ENCODE measurements around the gene FOXA2. TPM values are rescaled to one million over a fixed set of nuclear protein-coding genes. Genes with fewer than 3 reads are reported as not detected.
"Not testable (repeated sequence)": the region's sequence is repeated elsewhere in the genome, so short reads cannot be mapped to it uniquely, and the experiment has no call there.

Gene FOXA2
- not detected for total RNA-seq
- long read RNA-seq, result 0 reads

DNA sequence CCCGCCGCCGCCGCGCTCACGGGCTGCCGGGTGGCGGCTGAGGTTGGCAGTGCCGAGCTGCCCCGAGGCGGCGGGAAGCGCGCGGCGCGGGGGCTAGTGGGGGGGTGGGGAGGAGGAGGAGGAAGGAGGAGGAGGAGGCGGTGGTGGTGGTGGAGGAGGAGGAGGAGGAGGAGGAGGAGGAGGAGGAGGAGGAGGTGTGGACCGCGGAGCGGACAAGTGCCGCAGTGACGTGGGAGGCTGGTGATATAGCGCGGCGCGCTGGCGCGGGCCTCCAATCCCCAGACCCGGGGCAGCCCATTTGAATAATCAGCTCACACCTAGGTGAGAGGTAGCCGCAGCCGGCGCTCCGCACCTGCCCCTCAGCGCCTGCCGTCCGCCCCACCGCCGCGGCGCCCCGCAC is at the start of gene FOXA2:
FOXA2 (minus strand) TSS at position 51 of the 400 bp plus-strand sequence. CDS start 294 bp downstream, outside the sequence.
- DNase-seq (ENCODE audit: low spot score), result no peak

GRCh38 chr20:22630701-22631100 is 46.3 kb upstream of the FOXA2 start:
- no peak for DNase-seq (ENCODE audit: low spot score)

- no peak for DNase-seq (ENCODE audit: low spot score)
Measured at GRCh38 chr20:22629927-22630326, 45.6 kb upstream of the FOXA2 start.

GRCh38 chr20:22629447-22629846 is 45.1 kb upstream of the FOXA2 start:
- no peak for DNase-seq (ENCODE audit: low spot score)

GRCh38 chr20:22626496-22626895 is 42.1 kb upstream of the FOXA2 start:
- no peak for DNase-seq (ENCODE audit: low spot score)

DNA sequence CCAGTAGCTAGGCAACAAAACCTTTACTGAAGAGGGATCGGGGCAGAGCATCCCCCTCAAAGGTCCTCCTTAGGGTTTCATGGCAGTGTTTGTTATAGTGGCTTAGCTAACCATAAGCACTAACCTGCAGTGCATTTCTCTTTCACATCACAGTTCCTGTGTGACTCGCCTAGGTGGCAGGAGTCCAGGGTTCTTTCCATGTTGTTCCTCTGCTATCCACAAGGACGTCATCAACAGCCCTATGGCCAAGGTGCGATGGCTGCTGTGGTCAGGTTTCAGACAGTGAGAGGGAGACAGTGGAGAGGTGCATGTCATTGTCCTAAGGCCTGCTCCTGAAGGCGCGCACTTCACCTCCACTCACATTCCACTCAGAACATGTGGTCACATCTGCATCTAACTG is 38.8 kb upstream of the FOXA2 start:
- DNase-seq (ENCODE audit: low spot score), result no peak

DNA sequence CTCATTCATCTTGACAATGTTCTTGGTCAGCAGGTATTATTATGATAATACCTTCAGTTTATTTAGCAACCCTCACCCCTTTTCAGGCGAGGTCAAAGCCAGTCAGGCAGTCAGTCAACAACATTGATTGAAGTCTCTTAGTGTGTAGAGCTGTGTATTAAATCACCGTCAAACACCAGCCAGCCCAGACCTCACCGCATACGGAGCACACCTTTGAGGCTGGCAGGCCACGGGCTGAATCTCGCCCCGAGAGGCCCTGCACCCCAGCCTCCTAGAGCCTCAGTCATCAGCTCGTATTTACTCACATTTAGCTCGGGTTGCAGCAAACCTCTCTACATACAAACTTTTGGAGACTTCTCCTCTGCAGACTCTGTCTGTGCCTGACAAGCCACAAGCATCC is 36.0 kb upstream of the FOXA2 start:
- no peak for DNase-seq (ENCODE audit: low spot score)

GRCh38 chr20:22619806-22620205 is 35.4 kb upstream of the FOXA2 start:
- no peak for DNase-seq (ENCODE audit: low spot score)

GRCh38 chr20:22619272-22619671 is 34.9 kb upstream of the FOXA2 start:
- DNase-seq (ENCODE audit: low spot score), result no peak

- no peak for DNase-seq (ENCODE audit: low spot score)
Measured at GRCh38 chr20:22617160-22617559, 32.8 kb upstream of the FOXA2 start.

- DNase-seq (ENCODE audit: low spot score), result no peak
Measured at GRCh38 chr20:22616551-22616950, 32.2 kb upstream of the FOXA2 start.

DNA sequence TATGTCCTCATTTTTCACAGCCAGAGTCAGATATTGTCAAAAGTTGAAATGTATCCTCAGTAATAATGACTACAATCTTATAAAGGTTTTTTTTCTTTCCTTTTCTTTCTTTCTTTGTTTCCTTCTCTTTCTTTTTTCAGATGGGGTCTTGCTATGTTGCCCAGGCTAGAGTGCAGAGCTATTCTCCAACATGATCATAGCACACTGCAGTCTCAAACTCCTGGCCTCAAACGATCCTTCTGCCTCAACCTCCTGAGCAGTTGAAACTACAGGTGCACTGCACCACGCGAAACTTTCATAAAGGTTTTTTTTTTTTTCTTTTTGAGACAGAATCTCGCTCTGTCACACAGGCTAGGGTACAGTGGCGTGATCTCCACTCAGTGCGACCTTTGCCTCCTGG is 31.1 kb upstream of the FOXA2 start:
- no peak for DNase-seq (ENCODE audit: low spot score)

- no peak for DNase-seq (ENCODE audit: low spot score)
Measured at GRCh38 chr20:22611636-22612035, 27.3 kb upstream of the FOXA2 start.

GRCh38 chr20:22607695-22608094 is 23.3 kb upstream of the FOXA2 start:
- no peak for DNase-seq (ENCODE audit: low spot score)

DNA sequence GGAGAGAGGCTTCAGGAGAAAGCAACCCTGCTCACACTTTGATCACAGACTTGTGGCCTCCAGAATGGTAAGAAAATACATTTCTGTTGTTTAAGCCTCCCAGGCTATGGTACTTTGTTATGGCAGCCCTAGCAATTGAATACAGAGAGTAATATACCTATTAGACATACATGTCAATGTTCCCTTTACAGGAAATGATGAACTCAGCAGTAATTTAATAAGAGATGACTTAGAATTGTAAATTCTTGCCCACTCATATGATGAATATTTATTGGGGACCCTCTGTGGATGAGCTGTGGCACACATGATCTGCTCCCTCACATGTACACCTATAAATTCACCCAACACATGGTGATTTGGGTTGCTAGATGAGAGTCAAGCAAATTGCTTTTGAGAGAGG is 20.4 kb upstream of the FOXA2 start:
- no peak for DNase-seq (ENCODE audit: low spot score)

DNA sequence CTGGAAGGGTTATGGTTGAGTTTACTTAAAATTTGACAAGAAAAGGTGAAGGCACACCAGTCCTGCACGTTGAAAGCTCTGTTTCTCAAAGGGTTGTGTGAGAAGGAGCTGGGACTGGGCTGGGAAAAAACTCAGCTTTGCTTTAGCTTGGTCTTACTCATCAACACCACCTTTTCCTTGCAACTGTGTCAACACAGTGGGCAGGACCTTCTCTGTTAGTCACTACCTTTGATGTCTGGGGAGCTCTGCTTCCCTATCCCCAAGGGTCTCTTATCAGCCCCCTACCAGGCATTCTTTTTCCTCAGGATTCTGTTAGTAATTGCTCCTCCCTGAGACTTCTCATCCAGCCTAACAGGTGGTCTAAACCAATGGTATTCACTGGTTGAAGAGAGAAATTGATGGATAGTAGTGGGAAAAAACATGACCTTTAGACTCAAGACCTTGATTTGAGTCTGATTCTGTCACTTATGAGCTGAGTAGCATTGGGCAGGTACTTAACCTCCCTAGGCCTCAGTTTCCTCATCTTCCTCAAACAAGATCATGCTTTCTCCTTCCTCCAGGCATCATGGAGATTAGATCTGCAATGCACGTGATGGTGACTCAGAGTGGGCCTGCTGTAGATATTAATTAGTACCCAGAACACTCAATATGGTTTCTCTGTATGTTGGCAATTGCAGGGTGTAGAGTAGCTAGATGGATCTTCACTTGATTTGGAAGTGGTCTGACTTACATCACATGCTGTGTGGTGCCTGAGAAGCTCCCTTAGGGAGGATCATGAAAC is 17.2 kb upstream of the FOXA2 start:
- DNase-seq (ENCODE audit: low spot score), result no peak

DNA sequence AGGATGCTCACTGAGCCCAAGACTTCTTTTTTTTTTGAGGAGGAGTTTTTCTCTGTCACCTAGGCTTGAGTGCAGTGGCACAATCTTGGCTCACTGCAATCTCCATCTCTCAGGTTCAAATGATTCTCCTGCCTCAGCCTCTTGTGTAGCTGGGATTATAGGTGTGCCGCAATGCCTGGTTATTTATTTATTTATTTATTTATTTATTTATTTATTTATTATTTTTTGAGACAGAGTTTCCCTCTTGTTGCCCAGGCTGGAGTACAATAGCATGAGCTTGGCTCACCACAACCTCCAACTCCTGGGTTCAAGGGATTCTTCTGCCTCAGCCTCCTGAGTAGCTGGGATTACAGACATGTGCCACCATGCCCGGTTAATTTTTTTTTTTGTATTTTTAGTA is 14.9 kb upstream of the FOXA2 start:
- not testable (repeated sequence) for DNase-seq (ENCODE audit: low spot score)

DNA sequence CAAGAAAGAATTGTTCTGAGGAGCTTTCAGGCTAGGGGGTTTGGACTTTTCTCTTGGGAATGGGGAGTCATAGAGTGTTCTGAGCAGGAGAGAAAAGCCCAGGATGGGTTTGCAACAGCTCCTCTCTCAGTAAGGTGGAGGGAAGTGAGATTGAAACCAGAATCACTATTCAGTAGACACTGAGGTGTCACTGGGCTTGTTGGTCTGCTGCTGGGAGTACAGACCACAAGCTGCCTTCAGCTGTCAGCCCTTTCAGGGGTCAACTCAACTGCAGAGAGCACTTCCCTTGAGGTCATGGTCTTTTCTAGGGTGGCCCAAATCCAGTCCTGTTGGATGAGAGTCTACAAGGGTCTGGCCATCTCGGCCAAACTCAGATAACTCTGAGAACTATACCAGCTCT is 12.9 kb upstream of the FOXA2 start:
- no peak for DNase-seq (ENCODE audit: low spot score)

DNA sequence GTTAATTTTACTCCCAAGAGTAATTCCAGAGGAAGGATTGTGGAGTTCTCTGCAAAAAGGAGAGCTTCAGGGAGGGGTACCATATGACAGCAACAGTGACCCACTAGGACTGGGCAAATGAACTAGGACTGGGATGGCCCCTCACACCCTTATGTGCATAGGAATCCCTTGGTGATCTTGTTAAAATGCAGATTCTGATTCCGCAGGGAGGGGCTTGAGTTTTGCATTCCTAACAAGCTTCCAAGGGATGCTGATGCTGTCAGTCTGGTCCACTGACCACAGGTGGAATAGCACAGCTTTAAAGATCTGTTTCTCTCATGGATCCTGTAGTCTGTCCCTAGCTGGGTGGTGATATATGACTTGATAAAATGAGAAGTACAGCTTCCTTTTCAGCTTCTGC is 6.3 kb upstream of the FOXA2 start:
- DNase-seq (ENCODE audit: low spot score), result no peak

GRCh38 chr20:22586645-22587310 is 2.4 kb upstream of the FOXA2 start:
- no peak for DNase-seq (ENCODE audit: low spot score)

DNA sequence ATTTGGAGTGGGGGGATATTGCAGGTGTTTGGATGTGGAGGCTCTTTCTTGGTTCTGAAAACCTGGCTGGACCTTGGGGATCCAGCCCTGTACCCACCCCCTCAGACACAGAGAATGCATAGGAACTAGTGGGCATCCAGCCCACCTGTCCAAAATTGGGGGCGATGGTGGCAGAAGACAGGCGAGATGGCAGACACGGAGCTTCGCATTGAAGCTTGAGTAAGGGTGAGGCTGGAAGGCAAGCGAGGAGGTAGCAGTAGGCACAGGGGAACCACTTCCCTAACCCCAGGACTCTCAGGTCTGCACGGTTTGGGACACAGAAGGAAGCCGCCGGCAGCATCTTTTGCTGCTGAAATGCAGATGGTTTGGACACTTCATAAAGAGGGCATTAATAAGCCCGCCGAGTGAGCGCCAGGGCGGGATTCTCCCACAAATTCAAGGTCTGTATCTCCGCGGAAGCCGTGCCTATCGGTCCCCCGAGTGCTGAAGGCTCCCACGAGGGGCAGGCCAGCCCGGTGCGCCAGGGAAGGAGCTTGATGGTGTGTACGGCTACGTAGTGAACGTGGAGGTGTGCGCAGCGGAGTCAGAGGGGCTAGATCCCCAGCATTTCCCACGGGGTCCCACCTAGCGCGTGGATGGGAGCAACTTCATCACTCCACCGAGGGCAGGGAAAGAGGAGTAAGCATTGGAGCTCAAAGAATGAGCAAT is 1.6 kb upstream of the FOXA2 start:
- no peak for DNase-seq (ENCODE audit: low spot score)
